Measurements from ENCODE around the gene RAB10. TPM values are rescaled to one million over a fixed set of nuclear protein-coding genes. Genes with fewer than 3 reads are reported as not detected.

RAB10 gene
- total and polyA plus RNA-seq, 2 donors from 2014 or later, result 59.8 to 122 TPM

GRCh38 chr2:26170795-26171194, 136.9 kb downstream of the RAB10 start:
- no peak for FAIRE-seq
- Histone ChIP-seq H3K9me3 (ENCODE audit: control insufficient read depth in 2 of 3, insufficient read depth in 1 of 3, low read length in 3 of 3) (no peaks in the 10 kb centered on the region), H3K27ac (ENCODE audit: low read depth in 2 of 2, low read length in 2 of 2) (no peak overlapping the region), H3K36me3 (ENCODE audit: control insufficient read depth in 2 of 3, insufficient read depth in 3 of 3, low read length in 3 of 3) (no peaks in the 10 kb centered on the region), H3K9ac (ENCODE audit: low read length in 3 of 3) (no peak overlapping the region), H3K4me1 (ENCODE audit: control insufficient read depth in 2 of 3, insufficient read depth in 2 of 3, low read depth in 1 of 3, low read length in 3 of 3) (no peaks in the 10 kb centered on the region), H3K4me3 (ENCODE audit: low read length in 3 of 3) (no peak overlapping the region), H3K27me3 (ENCODE audit: control insufficient read depth, insufficient read depth, low read length) (peaks cover 3% of the 10 kb centered on the region)
- intact Hi-C loops (cut with DNase I), result no loop called here
- no peak for TF ChIP-seq CTCF (IDR thresholded peaks at IDR 0.05; ENCODE audit: borderline replicate concordance, extremely low read depth, insufficient read depth)
- no peak for DNase-seq

- no peak for DNase-seq
- no peak for TF ChIP-seq CTCF (IDR thresholded peaks at IDR 0.05; ENCODE audit: borderline replicate concordance, extremely low read depth, insufficient read depth)
- Histone ChIP-seq H3K27ac (ENCODE audit: low read depth in 2 of 2, low read length in 2 of 2) (no peak overlapping the region), H3K27me3 (ENCODE audit: control insufficient read depth, insufficient read depth, low read length) (peaks cover 3% of the 10 kb centered on the region), H3K4me3 (ENCODE audit: low read length in 3 of 3) (no peak overlapping the region), H3K4me1 (ENCODE audit: control insufficient read depth in 2 of 3, insufficient read depth in 2 of 3, low read depth in 1 of 3, low read length in 3 of 3) (no peaks in the 10 kb centered on the region), H3K36me3 (ENCODE audit: control insufficient read depth in 2 of 3, insufficient read depth in 3 of 3, low read length in 3 of 3) (no peaks in the 10 kb centered on the region), H3K9me3 (ENCODE audit: control insufficient read depth in 2 of 3, insufficient read depth in 1 of 3, low read length in 3 of 3) (no peaks in the 10 kb centered on the region), H3K9ac (ENCODE audit: low read length in 3 of 3) (no peak overlapping the region)
- intact Hi-C loops (cut with DNase I), result no loop called here
- no peak for FAIRE-seq
Observed at GRCh38 chr2:26172189-26172870, 138.4 kb downstream of the RAB10 start.

GRCh38 chr2:26172871-26173775, 139.2 kb downstream of the RAB10 start, which contains the start of gene GAREM2:
Gene GAREM2 (plus strand): TSS chr2:26173088. CDS start chr2:26173221, 133 bp downstream.
- intact Hi-C loops (cut with DNase I), result no loop called here
- H3K27ac ChIP-seq (ENCODE audit: low read depth in 2 of 2, low read length in 2 of 2), result no peak within 1 kb of the TSS
- no peaks in the 10 kb centered on the region for H3K9me3 ChIP-seq (ENCODE audit: control insufficient read depth in 2 of 3, insufficient read depth in 1 of 3, low read length in 3 of 3)
- H3K27me3 ChIP-seq (ENCODE audit: control insufficient read depth, insufficient read depth, low read length), result peaks cover 3% of the 10 kb centered on the region
- no peak for FAIRE-seq
- no peaks in the 10 kb centered on the region for H3K36me3 ChIP-seq (ENCODE audit: control insufficient read depth in 2 of 3, insufficient read depth in 3 of 3, low read length in 3 of 3)
- no peak for TF ChIP-seq CTCF (IDR thresholded peaks at IDR 0.05; ENCODE audit: borderline replicate concordance, extremely low read depth, insufficient read depth)
- H3K4me1 ChIP-seq (ENCODE audit: control insufficient read depth in 2 of 3, insufficient read depth in 2 of 3, low read depth in 1 of 3, low read length in 3 of 3), result no peaks in the 10 kb centered on the region
- H3K9ac ChIP-seq (ENCODE audit: low read length in 3 of 3), result no peak within 1 kb of the TSS
- no peak within 1 kb of the TSS for H3K4me3 ChIP-seq (ENCODE audit: low read length in 3 of 3)
- DNase-seq, result peak in 1 of 5 donors; percentile 72
